ENCODE measurements around the gene CYP2W1. TPM values are rescaled to one million over a fixed set of nuclear protein-coding genes. Genes with fewer than 3 reads are reported as not detected.

The CYP2W1 gene
- total RNA-seq, 4 donors from 2014 or later, result 0.41 to 0.95 TPM; not detected in 2

- H3K27me3 ChIP-seq, result no peaks in the 10 kb centered on the region
- no peak overlapping the region for H3K4me3 ChIP-seq
- in situ Hi-C loops (cut with MboI; ENCODE audit: low pct_ligation_motif_present in 1 of 4, low pct_unique_long_range_greater_than_20kb in 1 of 4, low sequenced_read_pairs in 3 of 4), result no loop called here
- H3K9me3 ChIP-seq, result no peaks in the 10 kb centered on the region
- DNase-seq, result no peak
- TF ChIP-seq, protein P1, sequence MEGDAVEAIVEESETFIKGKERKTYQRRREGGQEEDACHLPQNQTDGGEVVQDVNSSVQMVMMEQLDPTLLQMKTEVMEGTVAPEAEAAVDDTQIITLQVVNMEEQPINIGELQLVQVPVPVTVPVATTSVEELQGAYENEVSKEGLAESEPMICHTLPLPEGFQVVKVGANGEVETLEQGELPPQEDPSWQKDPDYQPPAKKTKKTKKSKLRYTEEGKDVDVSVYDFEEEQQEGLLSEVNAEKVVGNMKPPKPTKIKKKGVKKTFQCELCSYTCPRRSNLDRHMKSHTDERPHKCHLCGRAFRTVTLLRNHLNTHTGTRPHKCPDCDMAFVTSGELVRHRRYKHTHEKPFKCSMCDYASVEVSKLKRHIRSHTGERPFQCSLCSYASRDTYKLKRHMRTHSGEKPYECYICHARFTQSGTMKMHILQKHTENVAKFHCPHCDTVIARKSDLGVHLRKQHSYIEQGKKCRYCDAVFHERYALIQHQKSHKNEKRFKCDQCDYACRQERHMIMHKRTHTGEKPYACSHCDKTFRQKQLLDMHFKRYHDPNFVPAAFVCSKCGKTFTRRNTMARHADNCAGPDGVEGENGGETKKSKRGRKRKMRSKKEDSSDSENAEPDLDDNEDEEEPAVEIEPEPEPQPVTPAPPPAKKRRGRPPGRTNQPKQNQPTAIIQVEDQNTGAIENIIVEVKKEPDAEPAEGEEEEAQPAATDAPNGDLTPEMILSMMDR (IDR thresholded peaks at IDR 0.05), result no peak
- TF ChIP-seq EP300 (IDR thresholded peaks at IDR 0.05; ENCODE audit: low read depth), result no peak
- no peak for TF ChIP-seq POLR2A (IDR thresholded peaks at IDR 0.05)
- TF ChIP-seq POLR2AphosphoS5 (IDR thresholded peaks at IDR 0.05), result no peak
- H3K36me3 ChIP-seq, result no peaks in the 10 kb centered on the region
- intact Hi-C loops (cut with DNase I; ENCODE audit: low total_unique reads), result no loop called here
- WGBS, 2 donors (ENCODE audit: low coverage in 1 of 2), result 97 to 100% methylated on average over 3 to 7 of the region's 7 CpGs
- H3K4me1 ChIP-seq, result peaks cover 0 to under 1% (median 0%) of the 10 kb centered on the region in 4 donors
- no peak overlapping the region for H3K27ac ChIP-seq
Measured at GRCh38 chr7:1021366-1021765, 38.4 kb downstream of the CYP2W1 start.

- intact Hi-C loops (cut with DNase I; ENCODE audit: low total_unique reads) (loop anchor here (1.0 kb wide), 1 partner anchor 19 kb away; no protein-coding TSS in a partner anchor), in situ Hi-C loops (cut with MboI; ENCODE audit: low pct_ligation_motif_present in 1 of 4, low pct_unique_long_range_greater_than_20kb in 1 of 4, low sequenced_read_pairs in 3 of 4) (no loop called here)
- 94% methylated on average over 25 of the region's 25 CpGs; no CpG with 5 or more reads in 1 of the 2 donors for WGBS, 2 donors (ENCODE audit: low coverage in 1 of 2)
- no peak overlapping the region for H3K4me3 ChIP-seq
- H3K4me1 ChIP-seq, result peaks cover 0 to 6% (median 0%) of the 10 kb centered on the region in 4 donors
- TF ChIP-seq POLR2AphosphoS5 (IDR thresholded peaks at IDR 0.05), result no peak
- TF ChIP-seq EP300 (IDR thresholded peaks at IDR 0.05; ENCODE audit: low read depth), result no peak
- TF ChIP-seq POLR2A (IDR thresholded peaks at IDR 0.05), result no peak
- TF ChIP-seq, protein P1 (IDR thresholded peaks at IDR 0.05), result no peak
- no peak for DNase-seq
- no peaks in the 10 kb centered on the region for H3K36me3 ChIP-seq
- H3K9me3 ChIP-seq, result no peaks in the 10 kb centered on the region
- H3K27me3 ChIP-seq, result no peaks in the 10 kb centered on the region
- H3K27ac ChIP-seq, result no peak overlapping the region
Measured at GRCh38 chr7:1021931-1022330, 39.0 kb downstream of the CYP2W1 start.

DNA sequence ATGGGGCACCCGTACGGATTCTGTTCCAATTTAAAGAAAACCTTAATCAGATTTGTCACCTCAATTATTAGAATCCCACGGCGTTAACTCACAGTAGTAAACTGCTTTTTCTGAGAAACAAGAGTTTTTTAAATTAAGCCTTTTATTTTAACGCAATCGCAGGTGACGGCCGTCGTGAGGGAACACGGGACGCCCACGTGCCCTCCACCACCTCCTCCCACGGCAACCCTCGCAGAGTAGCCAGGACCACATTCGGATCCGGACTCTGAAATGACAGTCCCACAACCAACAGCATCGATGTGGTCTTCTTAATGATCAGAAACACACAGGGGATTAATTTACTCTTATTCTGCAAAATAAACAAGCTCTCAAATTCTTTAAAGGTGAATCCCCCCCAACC, 39.4 kb downstream of the CYP2W1 start:
- Histone ChIP-seq H3K4me1 (peaks cover 4 to 10% (median 4%) of the 10 kb centered on the region in 4 donors), H3K36me3 (no peaks in the 10 kb centered on the region), H3K9me3 (no peaks in the 10 kb centered on the region), H3K27me3 (no peaks in the 10 kb centered on the region), H3K27ac (no peak overlapping the region), H3K4me3 (no peak overlapping the region)
- TF ChIP-seq EP300 (IDR thresholded peaks at IDR 0.05; ENCODE audit: low read depth) (no peak), POLR2AphosphoS5 (IDR thresholded peaks at IDR 0.05) (no peak), POLR2A (IDR thresholded peaks at IDR 0.05) (no peak)
- TF ChIP-seq, protein P1 (IDR thresholded peaks at IDR 0.05), result no peak
- DNase-seq, result no peak
- in situ Hi-C loops (cut with MboI; ENCODE audit: low pct_ligation_motif_present in 1 of 4, low pct_unique_long_range_greater_than_20kb in 1 of 4, low sequenced_read_pairs in 3 of 4) (no loop called here), intact Hi-C loops (cut with DNase I; ENCODE audit: low total_unique reads) (loop anchor here (1.0 kb wide), 1 partner anchor 19 kb away; no protein-coding TSS in a partner anchor)
- 92 to 96% methylated on average over 5 to 17 of the region's 17 CpGs for WGBS, 2 donors (ENCODE audit: low coverage in 1 of 2)

- WGBS, 2 donors (ENCODE audit: low coverage in 1 of 2), result 89 to 90% methylated on average over 2 to 45 of the region's 45 CpGs
- Histone ChIP-seq H3K36me3 (no peaks in the 10 kb centered on the region), H3K27me3 (no peaks in the 10 kb centered on the region), H3K27ac (no peak overlapping the region), H3K4me3 (no peak overlapping the region), H3K9me3 (no peaks in the 10 kb centered on the region), H3K4me1 (peaks cover 5 to 14% (median 9%) of the 10 kb centered on the region in 4 donors)
- intact Hi-C loops (cut with DNase I; ENCODE audit: low total_unique reads) (loop anchor here (1.0 kb wide), 1 partner anchor 20 kb away; no protein-coding TSS in a partner anchor), in situ Hi-C loops (cut with MboI; ENCODE audit: low pct_ligation_motif_present in 1 of 4, low pct_unique_long_range_greater_than_20kb in 1 of 4, low sequenced_read_pairs in 3 of 4) (no loop called here)
- peak; percentile 37 for DNase-seq
- no peak for TF ChIP-seq POLR2AphosphoS5 (IDR thresholded peaks at IDR 0.05)
- TF ChIP-seq POLR2A (IDR thresholded peaks at IDR 0.05), result no peak
- TF ChIP-seq, protein P1 (IDR thresholded peaks at IDR 0.05), result no peak
- TF ChIP-seq EP300 (IDR thresholded peaks at IDR 0.05; ENCODE audit: low read depth), result no peak
Measured at GRCh38 chr7:1022801-1023465, 40.0 kb downstream of the CYP2W1 start.

Measured in transverse colon (tissue), 4 donors.